ENCODE results near the gene NUDCD2.
"Not testable (repeated sequence)": the region's sequence is repeated elsewhere in the genome, so short reads cannot be mapped to it uniquely, and the experiment has no call there.

The NUDCD2 gene

GRCh38 chr5:163409384-163409783 is 50.5 kb downstream of the NUDCD2 start:
- H3K36me3 Mint-ChIP-seq, result no peaks in the 10 kb centered on the region

GRCh38 chr5:163408311-163408923 is 51.5 kb downstream of the NUDCD2 start:
- Mint-ChIP-seq H3K9me3 (no peaks in the 10 kb centered on the region), H3K27ac (no peak overlapping the region), H3K4me1 (peaks cover 3% of the 10 kb centered on the region), H3K4me3 (peak overlapping the region; percentile 27), H3K27me3 (peaks cover 3% of the 10 kb centered on the region), H3K36me3 (no peaks in the 10 kb centered on the region)

More at GRCh38 chr5:163409384-163409783, 50.5 kb downstream of the NUDCD2 start:
- H3K27ac Mint-ChIP-seq, result no peak overlapping the region
- peaks cover 3% of the 10 kb centered on the region for H3K4me1 Mint-ChIP-seq
- peaks cover 5% of the 10 kb centered on the region for H3K27me3 Mint-ChIP-seq
- no peak overlapping the region for H3K4me3 Mint-ChIP-seq
- no peaks in the 10 kb centered on the region for H3K9me3 Mint-ChIP-seq

GRCh38 chr5:163407034-163407655 is 52.8 kb downstream of the NUDCD2 start:
- H3K36me3 Mint-ChIP-seq, result no peaks in the 10 kb centered on the region
- no peak overlapping the region for H3K4me3 Mint-ChIP-seq
- H3K27ac Mint-ChIP-seq, result no peak overlapping the region
- no peaks in the 10 kb centered on the region for H3K9me3 Mint-ChIP-seq
- H3K27me3 Mint-ChIP-seq, result peaks cover 2% of the 10 kb centered on the region
- H3K4me1 Mint-ChIP-seq, result peaks cover 3% of the 10 kb centered on the region

- H3K36me3 Mint-ChIP-seq, result no peaks in the 10 kb centered on the region
- peaks cover 2% of the 10 kb centered on the region for H3K27me3 Mint-ChIP-seq
- H3K27ac Mint-ChIP-seq, result no peak overlapping the region
- peaks cover 3% of the 10 kb centered on the region for H3K4me1 Mint-ChIP-seq
- no peak overlapping the region for H3K4me3 Mint-ChIP-seq
- H3K9me3 Mint-ChIP-seq, result no peaks in the 10 kb centered on the region
Measured at GRCh38 chr5:163404364-163405173, 55.3 kb downstream of the NUDCD2 start.

- no peaks in the 10 kb centered on the region for H3K4me1 Mint-ChIP-seq
- H3K36me3 Mint-ChIP-seq, result no peaks in the 10 kb centered on the region
- no peak overlapping the region for H3K4me3 Mint-ChIP-seq
- peaks cover 8% of the 10 kb centered on the region for H3K27me3 Mint-ChIP-seq
- H3K9me3 Mint-ChIP-seq, result no peaks in the 10 kb centered on the region
- no peak overlapping the region for H3K27ac Mint-ChIP-seq
Measured at GRCh38 chr5:163402007-163402406, 57.9 kb downstream of the NUDCD2 start.

DNA sequence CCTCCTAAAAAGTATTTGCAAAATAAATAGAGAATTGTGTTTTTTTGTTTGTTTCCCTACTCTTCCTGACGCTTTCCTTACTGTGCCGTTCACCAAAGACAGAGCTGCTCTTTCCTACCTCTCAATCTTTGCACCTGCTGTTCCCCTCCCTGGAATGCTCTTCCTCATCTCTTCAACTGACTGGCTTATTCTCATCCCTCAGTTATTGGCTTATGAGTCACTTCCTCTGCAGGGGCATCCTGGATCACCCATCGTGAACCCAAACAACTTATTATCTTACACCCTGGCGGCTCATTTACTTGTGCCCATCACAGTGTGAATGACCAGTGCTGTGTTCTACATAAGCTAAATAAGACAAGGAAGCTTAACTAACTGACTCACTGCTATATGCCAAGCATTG is 58.6 kb downstream of the NUDCD2 start:
- Mint-ChIP-seq H3K36me3 (no peaks in the 10 kb centered on the region), H3K27ac (no peak overlapping the region), H3K27me3 (peaks cover 8% of the 10 kb centered on the region), H3K4me3 (no peak overlapping the region), H3K4me1 (no peaks in the 10 kb centered on the region), H3K9me3 (no peaks in the 10 kb centered on the region)

GRCh38 chr5:163399923-163400322 is 60.0 kb downstream of the NUDCD2 start:
- peaks cover 8% of the 10 kb centered on the region for H3K27me3 Mint-ChIP-seq

DNA sequence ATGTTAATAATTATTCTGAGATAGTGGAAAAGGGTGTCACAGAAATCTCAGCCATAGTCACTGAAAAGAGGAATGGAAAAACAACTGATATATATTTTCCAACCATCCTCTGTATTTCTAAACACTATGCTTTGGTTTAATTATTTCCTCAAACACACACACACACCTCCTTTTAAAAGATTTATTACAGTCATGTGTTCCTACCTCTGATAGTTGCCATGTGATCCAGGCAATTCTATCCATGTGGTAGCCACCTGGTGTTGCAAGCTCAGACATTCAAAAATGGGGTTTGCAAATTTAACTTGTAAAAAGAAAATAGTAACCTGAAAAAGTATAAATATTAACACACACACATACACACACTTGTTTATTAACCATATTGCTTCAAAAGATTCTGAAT is 62.5 kb downstream of the NUDCD2 start:
- Mint-ChIP-seq H3K4me3 (no peak overlapping the region), H3K4me1 (no peaks in the 10 kb centered on the region), H3K36me3 (peaks cover 1% of the 10 kb centered on the region), H3K27ac (no peak overlapping the region), H3K9me3 (no peaks in the 10 kb centered on the region), H3K27me3 (peaks cover 13% of the 10 kb centered on the region)

More at GRCh38 chr5:163399923-163400322, 60.0 kb downstream of the NUDCD2 start:
- H3K36me3 Mint-ChIP-seq, result no peaks in the 10 kb centered on the region
- H3K27ac Mint-ChIP-seq, result no peak overlapping the region
- H3K9me3 Mint-ChIP-seq, result no peaks in the 10 kb centered on the region
- no peaks in the 10 kb centered on the region for H3K4me1 Mint-ChIP-seq
- no peak overlapping the region for H3K4me3 Mint-ChIP-seq

GRCh38 chr5:163396818-163397340 is 63.0 kb downstream of the NUDCD2 start:
- peaks cover 15% of the 10 kb centered on the region for H3K27me3 Mint-ChIP-seq
- H3K36me3 Mint-ChIP-seq, H3K4me3 Mint-ChIP-seq, H3K27ac Mint-ChIP-seq, H3K4me1 Mint-ChIP-seq, H3K9me3 Mint-ChIP-seq: not testable (repeated sequence)
